ENCODE results near the gene ZNF750.

ZNF750 gene

GRCh38 chr17:82815354-82815753 is 24.5 kb downstream of the ZNF750 start:
- no peak for DNase-seq (ENCODE audit: low read depth)
- no peak overlapping the region for H3K4me3 ChIP-seq (ENCODE audit: low read depth, low read length)
- TF ChIP-seq CTCF (IDR thresholded peaks at IDR 0.05; ENCODE audit: low read depth, low read length, missing control alignments): no peak
- in situ Hi-C loops (cut with HindIII; ENCODE audit: low sequenced_read_pairs): no loop called here

GRCh38 chr17:82814834-82815233 is 25.0 kb downstream of the ZNF750 start:
- no peak overlapping the region for H3K4me3 ChIP-seq (ENCODE audit: low read depth, low read length)
- in situ Hi-C loops (cut with HindIII; ENCODE audit: low sequenced_read_pairs): no loop called here
- DNase-seq (ENCODE audit: low read depth): no peak
- TF ChIP-seq CTCF (IDR thresholded peaks at IDR 0.05; ENCODE audit: low read depth, low read length, missing control alignments): no peak

- no peak for DNase-seq (ENCODE audit: low read depth)
- TF ChIP-seq CTCF (IDR thresholded peaks at IDR 0.05; ENCODE audit: low read depth, low read length, missing control alignments): no peak
- H3K4me3 ChIP-seq (ENCODE audit: low read depth, low read length): no peak overlapping the region
- in situ Hi-C loops (cut with HindIII; ENCODE audit: low sequenced_read_pairs): no loop called here
Measured at GRCh38 chr17:82813299-82814051, 26.3 kb downstream of the ZNF750 start.

- TF ChIP-seq CTCF (IDR thresholded peaks at IDR 0.05; ENCODE audit: low read depth, low read length, missing control alignments): no peak
- in situ Hi-C loops (cut with HindIII; ENCODE audit: low sequenced_read_pairs): no loop called here
- H3K4me3 ChIP-seq (ENCODE audit: low read depth, low read length): no peak overlapping the region
- no peak for DNase-seq (ENCODE audit: low read depth)
Measured at GRCh38 chr17:82812601-82813000, 27.2 kb downstream of the ZNF750 start.

- no peak for DNase-seq (ENCODE audit: low read depth)
- no peak for TF ChIP-seq CTCF (IDR thresholded peaks at IDR 0.05; ENCODE audit: low read depth, low read length, missing control alignments)
- H3K4me3 ChIP-seq (ENCODE audit: low read depth, low read length): no peak overlapping the region
- in situ Hi-C loops (cut with HindIII; ENCODE audit: low sequenced_read_pairs): no loop called here
Measured at GRCh38 chr17:82812058-82812457, 27.8 kb downstream of the ZNF750 start.

- in situ Hi-C loops (cut with HindIII; ENCODE audit: low sequenced_read_pairs): no loop called here
Measured at GRCh38 chr17:82810644-82811430, 29.0 kb downstream of the ZNF750 start.

More at GRCh38 chr17:82810644-82811430, 29.0 kb downstream of the ZNF750 start:
- DNase-seq (ENCODE audit: low read depth): no peak
- no peak for TF ChIP-seq CTCF (IDR thresholded peaks at IDR 0.05; ENCODE audit: low read depth, low read length, missing control alignments)
- H3K4me3 ChIP-seq (ENCODE audit: low read depth, low read length): no peak overlapping the region

All from astrocyte of the cerebellum (primary cell).